Endothelial cell of umbilical vein (primary cell): Measurements from ENCODE around the gene COL7A1.

Source experiments
- EZH2 ChIP-seq: IDR thresholded peaks from 2 replicates; pipeline ENCODE4 v1.6.1; 2012; ENCODE audit warnings: borderline replicate concordance, low read depth, mild to moderate bottlenecking, moderate library complexity, low read length, inconsistent platforms; ENCODE audit not compliant: severe bottlenecking
- JUN ChIP-seq: IDR thresholded peaks from 2 replicates; pipeline ENCODE4 v1.6.1; 2011; ENCODE audit warnings: borderline replicate concordance, low read depth; ENCODE audit not compliant: insufficient read length, insufficient read depth
- MYC ChIP-seq: IDR thresholded peaks from one replicate; pipeline ENCODE4 v1.6.1; 2011; ENCODE audit warnings: mild to moderate bottlenecking, low read depth, low read length
- POLR2A ChIP-seq: IDR thresholded peaks from 2 replicates; pipeline ENCODE4 v1.6.1; 2012; ENCODE audit warnings: low read depth, mild to moderate bottlenecking, control low read depth, low read length
- POLR2AphosphoS5 ChIP-seq: IDR thresholded peaks from 2 replicates; pipeline ENCODE4 v1.6.1; 2012; ENCODE audit warnings: low read depth, mild to moderate bottlenecking, control low read depth, low read length, moderate library complexity; ENCODE audit not compliant: insufficient read depth
- TF ChIP-seq, protein P1 (sequence below): IDR thresholded peaks from 2 replicates; pipeline ENCODE4 v1.6.1; 2011; ENCODE audit not compliant: insufficient read depth, insufficient read length
- TF ChIP-seq, protein P2 (sequence below), 2 donors: IDR thresholded peaks; 1 replicate in 1 of 2; 2 replicates in 1 of 2; pipeline ENCODE4 v1.5.1; 2011; ENCODE audit warnings: low read length in 2 of 2, mild to moderate bottlenecking in 2 of 2, moderate library complexity in 2 of 2, control low read depth in 1 of 2, inconsistent platforms in 1 of 2, low read depth in 1 of 2; ENCODE audit not compliant: insufficient read depth in 1 of 2; ENCODE audit errors: extremely low read depth in 1 of 2

DNA sequence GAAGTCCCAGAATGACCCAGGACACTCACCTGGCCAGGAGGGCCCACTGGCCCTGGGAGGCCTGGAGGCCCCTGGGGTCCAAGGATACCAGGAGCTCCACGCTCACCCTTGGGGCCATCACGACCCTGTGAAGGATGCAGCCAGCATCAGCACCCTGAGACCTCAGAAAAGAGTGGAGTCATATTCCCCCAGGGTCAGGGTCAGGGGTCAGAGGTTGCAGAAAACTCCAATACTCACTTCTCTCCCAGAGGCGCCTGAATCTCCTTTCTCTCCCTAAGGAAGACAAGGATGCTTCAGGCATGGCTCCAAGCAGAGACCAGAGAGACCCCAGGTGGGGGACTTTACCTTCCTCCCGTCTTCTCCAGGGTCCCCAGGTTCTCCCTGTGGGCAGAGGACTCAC is 18.5 kb downstream of the COL7A1 start:
- TF ChIP-seq MYC (no peak), EZH2 (no peak), POLR2A (no peak), JUN (no peak), POLR2AphosphoS5 (no peak)
- TF ChIP-seq, protein P1, sequence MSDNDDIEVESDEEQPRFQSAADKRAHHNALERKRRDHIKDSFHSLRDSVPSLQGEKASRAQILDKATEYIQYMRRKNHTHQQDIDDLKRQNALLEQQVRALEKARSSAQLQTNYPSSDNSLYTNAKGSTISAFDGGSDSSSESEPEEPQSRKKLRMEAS = no peak
- TF ChIP-seq, protein P2, sequence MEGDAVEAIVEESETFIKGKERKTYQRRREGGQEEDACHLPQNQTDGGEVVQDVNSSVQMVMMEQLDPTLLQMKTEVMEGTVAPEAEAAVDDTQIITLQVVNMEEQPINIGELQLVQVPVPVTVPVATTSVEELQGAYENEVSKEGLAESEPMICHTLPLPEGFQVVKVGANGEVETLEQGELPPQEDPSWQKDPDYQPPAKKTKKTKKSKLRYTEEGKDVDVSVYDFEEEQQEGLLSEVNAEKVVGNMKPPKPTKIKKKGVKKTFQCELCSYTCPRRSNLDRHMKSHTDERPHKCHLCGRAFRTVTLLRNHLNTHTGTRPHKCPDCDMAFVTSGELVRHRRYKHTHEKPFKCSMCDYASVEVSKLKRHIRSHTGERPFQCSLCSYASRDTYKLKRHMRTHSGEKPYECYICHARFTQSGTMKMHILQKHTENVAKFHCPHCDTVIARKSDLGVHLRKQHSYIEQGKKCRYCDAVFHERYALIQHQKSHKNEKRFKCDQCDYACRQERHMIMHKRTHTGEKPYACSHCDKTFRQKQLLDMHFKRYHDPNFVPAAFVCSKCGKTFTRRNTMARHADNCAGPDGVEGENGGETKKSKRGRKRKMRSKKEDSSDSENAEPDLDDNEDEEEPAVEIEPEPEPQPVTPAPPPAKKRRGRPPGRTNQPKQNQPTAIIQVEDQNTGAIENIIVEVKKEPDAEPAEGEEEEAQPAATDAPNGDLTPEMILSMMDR (IDR thresholded peaks at IDR 0.05; ENCODE audit: extremely low read depth in 1 of 2, insufficient read depth in 1 of 2, low read depth in 1 of 2, low read length in 2 of 2) = no peak
